GM21576 (cell line): Measurements from ENCODE around the gene CUBN.

Experiments
- ATAC-seq: cut with Tn5 transposase; IDR thresholded peaks from one replicate; pipeline ENCODE4 v1.9.1; 2021; ENCODE audit warnings: mild to moderate bottlenecking, moderate library complexity; ENCODE audit not compliant: unreplicated experiment

The CUBN gene

GRCh38 chr10:16804123-16804522 lies 325.5 kb downstream of the CUBN start:
- no peak for ATAC-seq

- ATAC-seq: no peak
Observed at GRCh38 chr10:16803464-16803863, 326.1 kb downstream of the CUBN start.

- peak; percentile 82 for ATAC-seq
Observed at GRCh38 chr10:16799621-16800020, 330.0 kb downstream of the CUBN start.

- no peak for ATAC-seq
Observed at GRCh38 chr10:16798571-16798970, 331.0 kb downstream of the CUBN start.

- ATAC-seq: no peak
Observed at GRCh38 chr10:16795410-16796073, 334.1 kb downstream of the CUBN start.

GRCh38 chr10:16794005-16794404 lies 335.6 kb downstream of the CUBN start:
- ATAC-seq: no peak

GRCh38 chr10:16792675-16793074 lies 336.9 kb downstream of the CUBN start:
- no peak for ATAC-seq

GRCh38 chr10:16789765-16790164 lies 339.8 kb downstream of the CUBN start:
- no peak for ATAC-seq

GRCh38 chr10:16789261-16789660 lies 340.4 kb downstream of the CUBN start:
- ATAC-seq: no peak

- no peak for ATAC-seq
Observed at GRCh38 chr10:16788778-16789177, 340.8 kb downstream of the CUBN start.

- ATAC-seq: no peak
Observed at GRCh38 chr10:16788125-16788524, 341.5 kb downstream of the CUBN start.

- peak; percentile 84 for ATAC-seq
Observed at GRCh38 chr10:16787361-16787791, 342.2 kb downstream of the CUBN start.

- no peak for ATAC-seq
Observed at GRCh38 chr10:16780338-16780880, 349.2 kb downstream of the CUBN start.

GRCh38 chr10:16779384-16779915 lies 350.2 kb downstream of the CUBN start:
- ATAC-seq: peak; percentile 79

- no peak for ATAC-seq
Observed at GRCh38 chr10:16777473-16778370, 351.9 kb downstream of the CUBN start.

GRCh38 chr10:16776896-16777295 lies 352.7 kb downstream of the CUBN start:
- no peak for ATAC-seq
